DOHH2 (cell line): ENCODE measurements around the gene FXYD3.

Source experiments
- H3F3A ChIP-seq: fragments of 200-600 bp; sonication (generic), shearing (Covaris generic); 2 replicates; pipeline ENCODE4 v1.6.0; 2016; ENCODE audit warnings: antibody characterized with exemption, mild to moderate bottlenecking; ENCODE audit not compliant: control insufficient read depth, insufficient read depth
- H3K27ac ChIP-seq: fragments of 200-600 bp; sonication (generic); 2 replicates; pipeline ENCODE4 v1.5.1; 2014; ENCODE audit warnings: low read depth, mild to moderate bottlenecking, low read length, moderate library complexity
- H3K27me3 ChIP-seq: fragments of 200-600 bp; sonication (generic); 2 replicates; pipeline ENCODE4 v1.6.1; 2014; ENCODE audit warnings: mild to moderate bottlenecking, low read length, mixed read lengths; ENCODE audit not compliant: control insufficient read depth
- H3K36me3 ChIP-seq: fragments of 200-600 bp; sonication (generic); 2 replicates; pipeline ENCODE4 v1.6.1; 2014; ENCODE audit warnings: mild to moderate bottlenecking, low read length, moderate library complexity, mixed read lengths; ENCODE audit not compliant: control insufficient read depth
- H3K4me1 ChIP-seq: fragments of 200-600 bp; sonication (generic); 2 replicates; pipeline ENCODE4 v1.6.1; 2014; ENCODE audit warnings: mild to moderate bottlenecking, low read length, mixed read lengths; ENCODE audit not compliant: control insufficient read depth
- H3K4me2 ChIP-seq: fragments of 200-600 bp; sonication (generic); 2 replicates; pipeline ENCODE4 v1.6.0; 2014; ENCODE audit warnings: mild to moderate bottlenecking, low read length, moderate library complexity
- H3K4me3 ChIP-seq: fragments of 200-600 bp; sonication (generic); 2 replicates; pipeline ENCODE4 v1.5.1; 2014; ENCODE audit warnings: mild to moderate bottlenecking, low read length, mixed read lengths
- H3K79me2 ChIP-seq: fragments of 200-600 bp; sonication (generic); 2 replicates; pipeline ENCODE4 v1.6.1; 2014; ENCODE audit warnings: mild to moderate bottlenecking, low read length, mixed read lengths; ENCODE audit not compliant: control insufficient read depth
- H3K9me2 ChIP-seq: fragments of 200-600 bp; sonication (generic); replicated peaks from 2 replicates; pipeline ENCODE4 v1.6.1; 2014; ENCODE audit warnings: mild to moderate bottlenecking, low read length, mixed read lengths; ENCODE audit not compliant: control insufficient read depth
- H3K9me3 ChIP-seq: fragments of 200-600 bp; sonication (generic); 2 replicates; pipeline ENCODE4 v1.6.1; 2014; ENCODE audit warnings: antibody characterized with exemption, low read length, mixed read lengths; ENCODE audit not compliant: control insufficient read depth, insufficient read depth
- H4K20me1 ChIP-seq: fragments of 200-600 bp; sonication (generic); 2 replicates; pipeline ENCODE4 v1.6.0; 2014; ENCODE audit warnings: low read depth, mild to moderate bottlenecking, antibody characterized with exemption, low read length, moderate library complexity; ENCODE audit not compliant: control insufficient read depth, insufficient read depth
- EZH2phosphoT487 ChIP-seq: fragments of 200-600 bp; sonication (generic); IDR thresholded peaks from 2 replicates; pipeline ENCODE4 v1.6.1; 2017; ENCODE audit warnings: borderline replicate concordance, mild to moderate bottlenecking, antibody characterized with exemption, low read length, moderate library complexity, mixed read lengths
- TF ChIP-seq, protein P1 (sequence below): fragments of 200-600 bp; sonication (generic); IDR thresholded peaks from one replicate; pipeline ENCODE4 v1.5.1; 2014; ENCODE audit warnings: antibody characterized with exemption, mild to moderate bottlenecking, low read depth, low read length; ENCODE audit not compliant: poor library complexity, severe bottlenecking

FXYD3 gene

DNA sequence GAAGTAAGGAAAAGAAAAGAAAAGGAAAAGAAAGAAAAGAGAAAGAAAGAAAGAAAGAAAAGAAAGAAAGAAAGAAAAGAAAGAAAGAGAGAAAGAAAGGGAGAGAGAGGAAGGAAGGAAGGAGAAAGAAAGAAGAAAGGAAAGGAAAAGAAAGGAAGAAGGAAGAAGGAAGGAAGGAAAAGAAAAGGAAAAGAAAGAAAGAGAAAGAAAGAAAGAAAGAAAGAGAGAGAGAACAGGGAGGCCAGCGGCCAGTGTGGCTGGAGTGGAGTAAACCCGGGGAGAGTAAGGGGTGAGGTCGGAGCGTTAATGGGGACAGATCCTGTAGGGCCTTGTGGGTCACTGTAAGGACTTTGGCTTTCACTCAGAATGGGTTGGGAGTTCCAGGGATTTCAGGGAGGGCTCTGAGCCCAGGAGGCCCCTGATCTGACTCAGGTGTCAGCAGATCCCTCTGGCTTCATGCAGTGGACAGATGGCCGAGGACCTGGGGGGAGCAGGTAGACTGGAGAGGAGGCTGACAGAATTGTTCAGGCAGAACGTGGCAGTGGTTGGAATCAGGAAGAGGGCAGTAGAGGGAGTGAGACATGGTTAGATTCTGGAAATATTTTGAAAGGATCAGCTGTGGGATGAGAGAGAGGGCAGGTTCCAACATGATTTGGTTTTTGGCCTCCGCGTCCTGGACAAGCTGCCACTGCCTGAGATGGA is 19.8 kb upstream of the FXYD3 start:
- Histone ChIP-seq H3K4me1 (peaks cover 5% of the 10 kb centered on the region), H3K9me3 (no peaks in the 10 kb centered on the region), H3K79me2 (no peaks in the 10 kb centered on the region), H4K20me1 (no peaks in the 10 kb centered on the region), H3K4me2 (no peak overlapping the region), H3K27ac (no peak overlapping the region), H3K27me3 (no peaks in the 10 kb centered on the region), H3F3A (no peaks in the 10 kb centered on the region), H3K36me3 (no peaks in the 10 kb centered on the region), H3K4me3 (no peak overlapping the region), H3K9me2 (no peaks in the 10 kb centered on the region)
- TF ChIP-seq, protein P1, sequence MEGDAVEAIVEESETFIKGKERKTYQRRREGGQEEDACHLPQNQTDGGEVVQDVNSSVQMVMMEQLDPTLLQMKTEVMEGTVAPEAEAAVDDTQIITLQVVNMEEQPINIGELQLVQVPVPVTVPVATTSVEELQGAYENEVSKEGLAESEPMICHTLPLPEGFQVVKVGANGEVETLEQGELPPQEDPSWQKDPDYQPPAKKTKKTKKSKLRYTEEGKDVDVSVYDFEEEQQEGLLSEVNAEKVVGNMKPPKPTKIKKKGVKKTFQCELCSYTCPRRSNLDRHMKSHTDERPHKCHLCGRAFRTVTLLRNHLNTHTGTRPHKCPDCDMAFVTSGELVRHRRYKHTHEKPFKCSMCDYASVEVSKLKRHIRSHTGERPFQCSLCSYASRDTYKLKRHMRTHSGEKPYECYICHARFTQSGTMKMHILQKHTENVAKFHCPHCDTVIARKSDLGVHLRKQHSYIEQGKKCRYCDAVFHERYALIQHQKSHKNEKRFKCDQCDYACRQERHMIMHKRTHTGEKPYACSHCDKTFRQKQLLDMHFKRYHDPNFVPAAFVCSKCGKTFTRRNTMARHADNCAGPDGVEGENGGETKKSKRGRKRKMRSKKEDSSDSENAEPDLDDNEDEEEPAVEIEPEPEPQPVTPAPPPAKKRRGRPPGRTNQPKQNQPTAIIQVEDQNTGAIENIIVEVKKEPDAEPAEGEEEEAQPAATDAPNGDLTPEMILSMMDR: no peak
- TF ChIP-seq EZH2phosphoT487: no peak

DNA sequence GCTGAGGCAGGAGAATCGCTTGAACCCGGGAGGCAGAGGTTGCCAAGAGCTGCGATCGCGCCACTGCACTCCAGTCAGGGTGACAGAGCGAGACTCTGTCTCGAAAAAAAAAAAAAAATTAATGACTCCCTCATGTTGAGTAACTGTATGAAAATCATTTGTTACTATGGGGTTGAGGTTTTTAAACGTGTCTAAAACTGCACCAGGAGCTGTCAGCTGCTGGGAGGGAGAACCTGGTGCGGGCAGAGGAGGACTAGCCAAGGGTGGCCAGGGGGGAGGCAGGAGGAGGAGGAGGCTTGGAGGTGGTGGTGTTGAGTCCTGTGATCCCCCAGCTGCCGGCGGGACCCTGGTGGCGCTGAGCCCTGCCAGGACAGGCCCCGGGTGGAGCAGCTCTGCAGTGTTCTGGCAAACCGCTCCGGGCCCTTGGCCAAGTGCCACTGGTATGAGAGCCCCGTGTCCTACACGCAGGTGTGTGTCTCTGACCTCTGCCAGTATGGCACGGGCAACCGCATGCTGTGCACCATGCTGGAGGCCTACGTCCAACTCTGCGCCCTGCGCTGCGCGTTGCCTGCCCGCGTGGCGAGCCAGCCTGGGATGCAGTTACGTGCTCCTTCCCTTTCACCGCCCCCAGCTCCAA is 17.1 kb upstream of the FXYD3 start:
- no peaks in the 10 kb centered on the region for H3K79me2 ChIP-seq
- no peak overlapping the region for H3K4me3 ChIP-seq
- H3K4me1 ChIP-seq: no peaks in the 10 kb centered on the region
- no peak for TF ChIP-seq EZH2phosphoT487
- TF ChIP-seq, protein P1: no peak
- no peaks in the 10 kb centered on the region for H3K9me2 ChIP-seq
- H3K4me2 ChIP-seq: no peak overlapping the region
- no peaks in the 10 kb centered on the region for H3K27me3 ChIP-seq
- H3K27ac ChIP-seq: no peak overlapping the region
- no peaks in the 10 kb centered on the region for H3F3A ChIP-seq
- H3K36me3 ChIP-seq: no peaks in the 10 kb centered on the region
- no peaks in the 10 kb centered on the region for H4K20me1 ChIP-seq
- no peaks in the 10 kb centered on the region for H3K9me3 ChIP-seq

DNA sequence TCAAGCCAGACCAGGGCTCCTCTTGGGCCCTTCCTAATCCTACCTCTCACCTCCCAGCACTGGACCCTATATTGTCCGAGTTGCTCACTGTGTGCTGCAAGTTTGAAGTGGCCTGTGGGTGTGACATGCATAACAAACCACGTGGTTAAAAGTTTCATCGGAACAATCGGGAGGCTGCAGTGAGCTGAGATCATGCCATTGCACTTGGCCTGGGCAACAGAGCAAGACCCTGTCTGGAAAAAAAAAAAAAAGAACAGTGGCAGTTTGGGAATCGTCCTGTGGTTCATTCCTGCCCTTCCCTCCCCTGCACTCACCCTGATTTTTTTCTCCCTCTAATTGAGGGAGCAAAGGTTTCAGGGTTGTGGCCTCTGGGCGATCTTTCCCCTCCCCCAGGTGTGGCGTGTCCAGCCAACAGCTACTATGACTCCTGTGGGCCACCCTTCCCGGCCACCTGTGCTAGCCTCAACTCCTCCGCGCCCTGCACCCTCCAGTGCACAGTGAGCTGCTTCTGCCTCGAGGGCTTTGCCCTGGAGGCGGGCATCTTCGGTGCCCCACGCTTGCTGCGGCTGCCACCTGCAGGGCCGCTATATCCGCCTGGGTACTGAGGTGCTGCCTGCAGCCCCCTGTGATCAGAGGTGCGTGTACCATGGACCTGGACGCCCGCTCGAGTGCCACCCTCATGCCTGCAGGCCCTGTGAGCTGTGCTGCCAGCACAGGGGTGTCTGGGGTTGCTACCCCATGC is 16.3 kb upstream of the FXYD3 start:
- Histone ChIP-seq H3K27ac (no peak overlapping the region), H3K4me2 (no peak overlapping the region), H3K36me3 (no peaks in the 10 kb centered on the region), H3F3A (no peaks in the 10 kb centered on the region), H3K9me2 (no peaks in the 10 kb centered on the region), H3K27me3 (no peaks in the 10 kb centered on the region), H3K9me3 (no peaks in the 10 kb centered on the region), H3K4me3 (no peak overlapping the region), H3K79me2 (no peaks in the 10 kb centered on the region), H3K4me1 (no peaks in the 10 kb centered on the region), H4K20me1 (no peaks in the 10 kb centered on the region)
- no peak for TF ChIP-seq EZH2phosphoT487
- TF ChIP-seq, protein P1: no peak
